Fibroblast of lung (primary cell): ENCODE data around the gene NFIL3. TPM values are rescaled to one million over a fixed set of nuclear protein-coding genes. Genes with fewer than 3 reads are reported as not detected.
A peak's percentile ranks its signal among the peaks of the same experiment; 100 is the strongest.

Source experiments
- DNase-seq, 2 donors: peaks; one replicate each; pipeline versions ENCODE4 v3.0.0 to v3.0.0-alpha.2; 2010; ENCODE audit warnings: low read depth in 2 of 2
- H2AFZ ChIP-seq: 2 replicates; pipeline ENCODE4 v1.5.1; 2012; ENCODE audit warnings: low read length, control low read depth, inconsistent platforms
- H3K27ac ChIP-seq: 2 replicates; pipeline ENCODE4 v1.5.1; 2011; ENCODE audit warnings: low read length, control low read depth; ENCODE audit not compliant: insufficient read depth
- H3K27me3 ChIP-seq: 2 replicates; pipeline ENCODE4 v1.5.1; 2011; ENCODE audit warnings: mild to moderate bottlenecking, low read length; ENCODE audit not compliant: control insufficient read depth, insufficient read depth
- H3K36me3 ChIP-seq: 2 replicates; pipeline ENCODE4 v1.5.1; 2011; ENCODE audit warnings: low read length; ENCODE audit not compliant: control insufficient read depth, insufficient read depth
- H3K4me1 ChIP-seq: 2 replicates; pipeline ENCODE4 v1.5.1; 2011; ENCODE audit warnings: low read length; ENCODE audit not compliant: control insufficient read depth, insufficient read depth; ENCODE audit errors: extremely low read depth
- H3K4me2 ChIP-seq: 2 replicates; pipeline ENCODE4 v1.5.1; 2011; ENCODE audit warnings: low read length, control low read depth; ENCODE audit not compliant: insufficient read depth; ENCODE audit errors: extremely low read depth
- H3K4me3 ChIP-seq, 4 experiments: fragments of 200-600 bp in 1 of 4; sonication (generic) in 1 of 4; replicated peaks in 1 of 4; 2 replicates each; pipeline ENCODE4 v1.5.1; 2011 to 2016; ENCODE audit warnings: low read length in 4 of 4, low read depth in 3 of 4, mild to moderate bottlenecking in 3 of 4, control low read depth in 2 of 4, inconsistent platforms in 1 of 4, mixed read lengths in 1 of 4; ENCODE audit not compliant: insufficient read depth in 1 of 4; ENCODE audit errors: control extremely low read depth in 1 of 4
- H3K79me2 ChIP-seq: 2 replicates; pipeline ENCODE4 v1.5.1; 2012; ENCODE audit warnings: mild to moderate bottlenecking, low read length, inconsistent platforms; ENCODE audit not compliant: control insufficient read depth, insufficient read depth
- H3K9ac ChIP-seq: 2 replicates; pipeline ENCODE4 v1.5.1; 2011; ENCODE audit warnings: mild to moderate bottlenecking, low read length, control low read depth; ENCODE audit not compliant: insufficient read depth
- H3K9me3 ChIP-seq: 2 replicates; pipeline ENCODE4 v1.5.1; 2012; ENCODE audit warnings: low read depth, low read length; ENCODE audit not compliant: control insufficient read depth, insufficient read depth
- H4K20me1 ChIP-seq: 2 replicates; pipeline ENCODE4 v1.5.1; 2011; ENCODE audit warnings: low read length; ENCODE audit not compliant: control insufficient read depth, insufficient read depth; ENCODE audit errors: extremely low read depth
- CTCF ChIP-seq, 2 donors: IDR thresholded peaks in 1 of 2; conservative IDR thresholded peaks in 1 of 2; 1 replicate in 1 of 2; 2 replicates in 1 of 2; pipeline ENCODE4 v1.5.1; 2011 to 2012; ENCODE audit warnings: low read length in 2 of 2, control low read depth in 1 of 2, inconsistent platforms in 1 of 2, low read depth in 1 of 2, mild to moderate bottlenecking in 1 of 2
- EZH2 ChIP-seq: IDR thresholded peaks from 2 replicates; pipeline ENCODE4 v1.5.1; 2012; ENCODE audit warnings: low read length, control low read depth, mild to moderate bottlenecking; ENCODE audit errors: missing control alignments
- polyA plus RNA-seq, 2 donors: library from polyadenylated mRNA; depleted of rRNA in 1 of 2; stranded (reverse) in 1 of 2; unstranded in 1 of 2; fragments of >200 nt; gene quantifications; 2 replicates each; pipeline ENCODE4 v1.2.1, GENCODE V29; 2011 to 2012; ENCODE audit warnings: missing spikeins in 1 of 2
- total RNA-seq: library from RNA; depleted of rRNA; stranded (reverse); fragments of >200 nt; gene quantifications from 2 replicates; pipeline ENCODE4 v1.2.1, GENCODE V29; 2014

The NFIL3 gene
- total and polyA plus RNA-seq, 2 donors (not counting 1 experiment from before 2014, with no cell fraction given): 58.7 to 62.3 TPM

- H3K9me3 ChIP-seq: no peaks in the 10 kb centered on the region
- H3K27ac ChIP-seq: no peak overlapping the region
- no peaks in the 10 kb centered on the region for H3K27me3 ChIP-seq
- H4K20me1 ChIP-seq: no peaks in the 10 kb centered on the region
- H3K4me2 ChIP-seq: no peak overlapping the region
- no peak overlapping the region for H3K4me3 ChIP-seq
- H3K9ac ChIP-seq: no peak overlapping the region
- H3K4me1 ChIP-seq: no peaks in the 10 kb centered on the region
- no peaks in the 10 kb centered on the region for H3K79me2 ChIP-seq
- no peak overlapping the region for H2AFZ ChIP-seq
- DNase-seq: no peak
- no peaks in the 10 kb centered on the region for H3K36me3 ChIP-seq
- no peak for TF ChIP-seq CTCF (conservative IDR thresholded peaks at IDR 0.05 in 1 of 2, IDR thresholded peaks at IDR 0.05 in 1 of 2; ENCODE audit: low read depth in 1 of 2, low read length in 2 of 2)
- TF ChIP-seq EZH2: no peak
Observed at GRCh38 chr9:91436841-91437240, 13.2 kb upstream of the NFIL3 start.

- DNase-seq: peak; percentile 95 to 96
- Histone ChIP-seq H3K9me3 (no peaks in the 10 kb centered on the region), H3K27me3 (no peaks in the 10 kb centered on the region), H3K9ac (no peak overlapping the region), H3K4me2 (peak overlapping the region; percentile 46), H3K4me1 (peaks cover 1% of the 10 kb centered on the region), H3K36me3 (no peaks in the 10 kb centered on the region), H4K20me1 (no peaks in the 10 kb centered on the region), H3K27ac (no peak overlapping the region), H3K79me2 (no peaks in the 10 kb centered on the region), H2AFZ (no peak overlapping the region), H3K4me3 (no peak overlapping the region)
- TF ChIP-seq EZH2: no peak
- peak; percentile 44 to 62 for TF ChIP-seq CTCF (conservative IDR thresholded peaks at IDR 0.05 in 1 of 2, IDR thresholded peaks at IDR 0.05 in 1 of 2; ENCODE audit: low read depth in 1 of 2, low read length in 2 of 2)
Observed at GRCh38 chr9:91433180-91433579, 9.5 kb upstream of the NFIL3 start.

GRCh38 chr9:91431485-91431884 lies 7.9 kb upstream of the NFIL3 start:
- Histone ChIP-seq H2AFZ (no peak overlapping the region), H3K4me3 (no peak overlapping the region), H3K27ac (no peak overlapping the region), H4K20me1 (no peaks in the 10 kb centered on the region), H3K4me1 (peaks cover 5% of the 10 kb centered on the region), H3K79me2 (no peaks in the 10 kb centered on the region), H3K9ac (no peak overlapping the region), H3K9me3 (no peaks in the 10 kb centered on the region), H3K4me2 (no peak overlapping the region), H3K36me3 (no peaks in the 10 kb centered on the region), H3K27me3 (no peaks in the 10 kb centered on the region)
- TF ChIP-seq CTCF (conservative IDR thresholded peaks at IDR 0.05 in 1 of 2, IDR thresholded peaks at IDR 0.05 in 1 of 2; ENCODE audit: low read depth in 1 of 2, low read length in 2 of 2) (no peak), EZH2 (no peak)
- DNase-seq: no peak
